ENCODE results near the gene HHIPL1.

DNA sequence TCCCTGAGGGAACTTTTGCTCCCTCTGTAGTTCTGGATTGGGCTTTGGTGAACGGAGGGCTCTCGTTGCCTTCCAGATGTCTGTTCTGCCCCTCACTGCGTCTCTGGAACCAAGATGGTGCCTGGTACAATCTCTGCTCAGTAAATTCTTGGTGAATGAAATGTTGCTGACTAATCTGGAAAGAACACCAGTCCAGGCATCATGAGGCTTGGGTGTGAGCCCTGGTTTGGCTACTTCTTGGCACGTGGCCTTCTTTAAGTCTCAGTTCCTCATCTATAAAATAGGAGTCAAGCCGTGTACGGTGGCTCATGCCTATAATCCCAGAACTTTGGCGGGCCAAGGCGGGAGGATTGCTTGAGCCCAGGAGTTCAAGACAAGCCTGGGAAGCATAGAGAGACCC is 4.3 kb downstream of the HHIPL1 start:
- TF ChIP-seq, protein P1, sequence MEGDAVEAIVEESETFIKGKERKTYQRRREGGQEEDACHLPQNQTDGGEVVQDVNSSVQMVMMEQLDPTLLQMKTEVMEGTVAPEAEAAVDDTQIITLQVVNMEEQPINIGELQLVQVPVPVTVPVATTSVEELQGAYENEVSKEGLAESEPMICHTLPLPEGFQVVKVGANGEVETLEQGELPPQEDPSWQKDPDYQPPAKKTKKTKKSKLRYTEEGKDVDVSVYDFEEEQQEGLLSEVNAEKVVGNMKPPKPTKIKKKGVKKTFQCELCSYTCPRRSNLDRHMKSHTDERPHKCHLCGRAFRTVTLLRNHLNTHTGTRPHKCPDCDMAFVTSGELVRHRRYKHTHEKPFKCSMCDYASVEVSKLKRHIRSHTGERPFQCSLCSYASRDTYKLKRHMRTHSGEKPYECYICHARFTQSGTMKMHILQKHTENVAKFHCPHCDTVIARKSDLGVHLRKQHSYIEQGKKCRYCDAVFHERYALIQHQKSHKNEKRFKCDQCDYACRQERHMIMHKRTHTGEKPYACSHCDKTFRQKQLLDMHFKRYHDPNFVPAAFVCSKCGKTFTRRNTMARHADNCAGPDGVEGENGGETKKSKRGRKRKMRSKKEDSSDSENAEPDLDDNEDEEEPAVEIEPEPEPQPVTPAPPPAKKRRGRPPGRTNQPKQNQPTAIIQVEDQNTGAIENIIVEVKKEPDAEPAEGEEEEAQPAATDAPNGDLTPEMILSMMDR (IDR thresholded peaks at IDR 0.05; ENCODE audit: insufficient read depth, low read length), result no peak
- TF ChIP-seq SPI1 (IDR thresholded peaks at IDR 0.05; ENCODE audit: borderline replicate concordance, low read depth) (no peak), POLR2AphosphoS5 (IDR thresholded peaks at IDR 0.05; ENCODE audit: low read depth) (no peak)
- TF ChIP-seq, protein P2, sequence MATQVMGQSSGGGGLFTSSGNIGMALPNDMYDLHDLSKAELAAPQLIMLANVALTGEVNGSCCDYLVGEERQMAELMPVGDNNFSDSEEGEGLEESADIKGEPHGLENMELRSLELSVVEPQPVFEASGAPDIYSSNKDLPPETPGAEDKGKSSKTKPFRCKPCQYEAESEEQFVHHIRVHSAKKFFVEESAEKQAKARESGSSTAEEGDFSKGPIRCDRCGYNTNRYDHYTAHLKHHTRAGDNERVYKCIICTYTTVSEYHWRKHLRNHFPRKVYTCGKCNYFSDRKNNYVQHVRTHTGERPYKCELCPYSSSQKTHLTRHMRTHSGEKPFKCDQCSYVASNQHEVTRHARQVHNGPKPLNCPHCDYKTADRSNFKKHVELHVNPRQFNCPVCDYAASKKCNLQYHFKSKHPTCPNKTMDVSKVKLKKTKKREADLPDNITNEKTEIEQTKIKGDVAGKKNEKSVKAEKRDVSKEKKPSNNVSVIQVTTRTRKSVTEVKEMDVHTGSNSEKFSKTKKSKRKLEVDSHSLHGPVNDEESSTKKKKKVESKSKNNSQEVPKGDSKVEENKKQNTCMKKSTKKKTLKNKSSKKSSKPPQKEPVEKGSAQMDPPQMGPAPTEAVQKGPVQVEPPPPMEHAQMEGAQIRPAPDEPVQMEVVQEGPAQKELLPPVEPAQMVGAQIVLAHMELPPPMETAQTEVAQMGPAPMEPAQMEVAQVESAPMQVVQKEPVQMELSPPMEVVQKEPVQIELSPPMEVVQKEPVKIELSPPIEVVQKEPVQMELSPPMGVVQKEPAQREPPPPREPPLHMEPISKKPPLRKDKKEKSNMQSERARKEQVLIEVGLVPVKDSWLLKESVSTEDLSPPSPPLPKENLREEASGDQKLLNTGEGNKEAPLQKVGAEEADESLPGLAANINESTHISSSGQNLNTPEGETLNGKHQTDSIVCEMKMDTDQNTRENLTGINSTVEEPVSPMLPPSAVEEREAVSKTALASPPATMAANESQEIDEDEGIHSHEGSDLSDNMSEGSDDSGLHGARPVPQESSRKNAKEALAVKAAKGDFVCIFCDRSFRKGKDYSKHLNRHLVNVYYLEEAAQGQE (IDR thresholded peaks at IDR 0.05; ENCODE audit: insufficient replicate concordance, low read depth), result no peak
